H1 (cell line): ENCODE data around the gene ARID1B. TPM values are rescaled to one million over a fixed set of nuclear protein-coding genes. Genes with fewer than 3 reads are reported as not detected.

Source experiments
- CTCF ChIA-PET: fragments of 300-600 bp; sonication (Branson Sonifier 250); formaldehyde crosslinking; loops from one replicate; lab custom pipeline; 2021; ENCODE audit not compliant: partially characterized antibody; lab: Charles Lee
- POLR2A ChIA-PET: fragments of 300-600 bp; sonication (Branson Sonifier 250); formaldehyde crosslinking; loops from one replicate; lab custom pipeline; 2021; ENCODE audit warnings: inconsistent platforms; ENCODE audit not compliant: partially characterized antibody; lab: Charles Lee
- DNase-seq, 2 experiments: peaks; one replicate each; pipeline versions ENCODE4 v3.0.0 to v3.0.0-alpha.2; 2010 to 2022; ENCODE audit warnings: low spot score in 2 of 2, low read depth in 1 of 2, mixed read lengths in 1 of 2
- FAIRE-seq: peaks from 2 replicates; lab custom pipeline; 2011; peaks lifted over from hg19 to GRCh38; lab: Jason Lieb, UNC
- H2AFZ ChIP-seq: 2 replicates; pipeline ENCODE4 v1.8.1; 2012; ENCODE audit warnings: low read length, inconsistent platforms
- H2AK5ac ChIP-seq: 2 replicates; pipeline ENCODE4 v1.6.1; 2013; ENCODE audit warnings: low read depth, low read length
- H2BK120ac ChIP-seq: replicated peaks from 2 replicates; pipeline ENCODE3; 2013; ENCODE audit warnings: low read depth, low read length, inconsistent platforms
- H2BK12ac ChIP-seq: 2 replicates; pipeline ENCODE4 v1.6.1; 2013; ENCODE audit warnings: low read depth, low read length
- H2BK15ac ChIP-seq: 2 replicates; pipeline ENCODE4 v1.6.1; 2013; ENCODE audit warnings: low read length
- H2BK20ac ChIP-seq: 2 replicates; pipeline ENCODE4 v1.6.1; 2013; ENCODE audit warnings: low read length
- H2BK5ac ChIP-seq: 2 replicates; pipeline ENCODE4 v1.6.1; 2013; ENCODE audit warnings: low read depth, low read length
- H3K14ac ChIP-seq: 2 replicates; pipeline ENCODE4 v1.6.1; 2013; ENCODE audit warnings: inconsistent platforms; ENCODE audit not compliant: insufficient read length
- H3K18ac ChIP-seq: 2 replicates; pipeline ENCODE4 v1.6.1; 2013; ENCODE audit warnings: low read length; ENCODE audit errors: extremely low read depth
- H3K23ac ChIP-seq: 2 replicates; pipeline ENCODE4 v1.6.1; 2013; ENCODE audit warnings: inconsistent platforms; ENCODE audit not compliant: insufficient read length
- H3K23me2 ChIP-seq: 2 replicates; pipeline ENCODE4 v1.6.1; 2013; ENCODE audit warnings: low read depth, low read length
- H3K27ac ChIP-seq: 2 replicates; pipeline ENCODE4 v1.6.1; 2011; ENCODE audit warnings: low read depth, low read length, inconsistent platforms
- H3K27me3 ChIP-seq, 4 experiments: replicated peaks in 1 of 4; 1 replicate in 1 of 4; 2 replicates in 3 of 4; pipeline versions ENCODE4 v1.6.1 to v1.8.1; 2011 to 2013; ENCODE audit warnings: low read length in 3 of 4, mild to moderate bottlenecking in 3 of 4, inconsistent platforms in 2 of 4, mixed read lengths in 2 of 4, moderate library complexity in 1 of 4; ENCODE audit not compliant: control insufficient read depth in 3 of 4, insufficient read depth in 3 of 4; ENCODE audit errors: extremely low read depth in 1 of 4
- H3K36me3 ChIP-seq, 4 experiments: 2 replicates each; pipeline versions ENCODE4 v1.6.1 to v1.8.1; 2011 to 2013; ENCODE audit warnings: mild to moderate bottlenecking in 4 of 4, low read length in 3 of 4, moderate library complexity in 2 of 4, control low read depth in 1 of 4, inconsistent platforms in 1 of 4; ENCODE audit not compliant: insufficient read depth in 4 of 4, control insufficient read depth in 2 of 4
- H3K4ac ChIP-seq: replicated peaks from 2 replicates; pipeline ENCODE3; 2013; ENCODE audit warnings: low read length, low read depth, mixed read lengths, inconsistent platforms; ENCODE audit not compliant: insufficient read length
- H3K4me1 ChIP-seq, 4 experiments: replicated peaks in 1 of 4; 1 replicate in 1 of 4; 2 replicates in 3 of 4; pipeline versions ENCODE4 v1.6.1 to v1.8.1; 2011 to 2013; ENCODE audit warnings: low read length in 3 of 4, inconsistent platforms in 2 of 4, mixed read lengths in 1 of 4; ENCODE audit not compliant: insufficient read depth in 4 of 4, control insufficient read depth in 3 of 4
- H3K4me2 ChIP-seq, 2 experiments: 2 replicates each; pipeline versions ENCODE4 v1.6.1 to v1.8.1; 2011 to 2013; ENCODE audit warnings: low read depth in 2 of 2, low read length in 2 of 2, control low read depth in 1 of 2, inconsistent platforms in 1 of 2, mild to moderate bottlenecking in 1 of 2; ENCODE audit not compliant: insufficient read depth in 1 of 2
- H3K4me3 ChIP-seq, 4 experiments: fragments of 200-600, 300-600 bp in 1 of 4; sonication (generic), shearing (Covaris generic), sonication (Bioruptor Twin) in 1 of 4; 2 replicates each; pipeline versions ENCODE4 v1.5.1 to v1.8.1; 2011 to 2016; ENCODE audit warnings: low read length in 4 of 4, low read depth in 3 of 4, control low read depth in 2 of 4, inconsistent platforms in 2 of 4, mild to moderate bottlenecking in 2 of 4, mixed read lengths in 1 of 4, moderate library complexity in 1 of 4; ENCODE audit not compliant: insufficient read depth in 2 of 4; ENCODE audit errors: extremely low read depth in 1 of 4
- H3K56ac ChIP-seq: replicated peaks from 2 replicates; pipeline ENCODE3; 2013; ENCODE audit warnings: low read depth, mild to moderate bottlenecking, mixed read lengths, low read length, inconsistent platforms; ENCODE audit not compliant: insufficient read length
- H3K79me1 ChIP-seq: 2 replicates; pipeline ENCODE4 v1.6.1; 2013; ENCODE audit warnings: low read depth, low read length, control low read depth
- H3K79me2 ChIP-seq, 2 experiments: 2 replicates each; pipeline versions ENCODE4 v1.6.1 to v1.8.1; 2012 to 2013; ENCODE audit warnings: low read length in 2 of 2, mild to moderate bottlenecking in 2 of 2, inconsistent platforms in 1 of 2; ENCODE audit not compliant: insufficient read depth in 2 of 2, control insufficient read depth in 1 of 2
- H3K9ac ChIP-seq, 4 experiments: replicated peaks in 1 of 4; 1 replicate in 1 of 4; 2 replicates in 3 of 4; pipeline versions ENCODE4 v1.6.1 to v1.8.1; 2011 to 2013; ENCODE audit warnings: low read depth in 3 of 4, low read length in 3 of 4, control low read depth in 2 of 4, mild to moderate bottlenecking in 2 of 4, moderate library complexity in 2 of 4, inconsistent platforms in 1 of 4; ENCODE audit errors: extremely low read depth in 1 of 4
- H3K9me3 ChIP-seq, 2 experiments: 2 replicates each; pipeline versions ENCODE4 v1.6.1 to v1.8.1; 2012 to 2013; ENCODE audit warnings: mild to moderate bottlenecking in 2 of 2, moderate library complexity in 2 of 2, control low read depth in 1 of 2, inconsistent platforms in 1 of 2, low read depth in 1 of 2, low read length in 1 of 2, mixed read lengths in 1 of 2; ENCODE audit not compliant: insufficient read depth in 2 of 2
- H4K20me1 ChIP-seq, 2 experiments: replicated peaks in 1 of 2; 2 replicates each; pipeline versions ENCODE3 to v1.8.1; 2011 to 2013; ENCODE audit warnings: inconsistent platforms in 2 of 2, low read length in 2 of 2, mild to moderate bottlenecking in 1 of 2; ENCODE audit not compliant: insufficient read depth in 2 of 2, control insufficient read depth in 1 of 2
- H4K5ac ChIP-seq: 2 replicates; pipeline ENCODE4 v1.6.1; 2013; ENCODE audit warnings: low read length, low read depth, mixed read lengths, inconsistent platforms; ENCODE audit not compliant: insufficient read length
- H4K8ac ChIP-seq: 2 replicates; pipeline ENCODE4 v1.8.0; 2013; ENCODE audit warnings: mild to moderate bottlenecking, moderate library complexity, low read length, inconsistent platforms; ENCODE audit not compliant: insufficient read depth; ENCODE audit errors: extremely low read depth
- H4K91ac ChIP-seq: replicated peaks from 2 replicates; pipeline ENCODE3; 2013; ENCODE audit warnings: low read length, mixed read lengths, inconsistent platforms; ENCODE audit not compliant: insufficient read length
- ASH2L ChIP-seq: fragments of 200-600, 300-600 bp; sonication (generic); IDR thresholded peaks from one replicate; pipeline ENCODE4 v1.7.1; 2017; ENCODE audit warnings: low read length
- CHD1 ChIP-seq: IDR thresholded peaks from 2 replicates; pipeline ENCODE4 v1.6.1; 2012; ENCODE audit warnings: low read depth, low read length, improper control_type of control experiment
- KDM5A ChIP-seq: fragments of 200-600 bp; IDR thresholded peaks from 2 replicates; pipeline ENCODE4 v1.7.1; 2012; ENCODE audit warnings: mild to moderate bottlenecking, low read length, inconsistent platforms, mixed read lengths
- MAX ChIP-seq: IDR thresholded peaks from 2 replicates; pipeline ENCODE4 v1.6.1; 2012; ENCODE audit warnings: inconsistent platforms
- POLR2A ChIP-seq, 2 experiments: IDR thresholded peaks; 1 replicate in 1 of 2; 2 replicates in 1 of 2; pipeline ENCODE4 v1.6.1; 2011; ENCODE audit warnings: low read depth in 2 of 2, low read length in 2 of 2, mild to moderate bottlenecking in 2 of 2; ENCODE audit errors: control extremely low read depth in 1 of 2
- POLR2AphosphoS5 ChIP-seq: IDR thresholded peaks from 2 replicates; pipeline ENCODE4 v1.6.1; 2011; ENCODE audit warnings: low read depth, low read length
- RBBP5 ChIP-seq: IDR thresholded peaks from 2 replicates; pipeline ENCODE4 v1.7.1; 2012; ENCODE audit warnings: low read depth, mild to moderate bottlenecking, inconsistent platforms, low read length, moderate library complexity, borderline replicate concordance
- TAF1 ChIP-seq: IDR thresholded peaks from 2 replicates; pipeline ENCODE4 v1.6.1; 2011; ENCODE audit warnings: mild to moderate bottlenecking, low read depth, low read length
- WGBS, 2 experiments: shearing (Covaris generic) in 1 of 2; methylation state at CpG; one replicate each; pipeline versions ENCODE4 v1.1.6 to v1.1.7; 2013 to 2015; ENCODE audit warnings: low lambda C conversion rate in 2 of 2, mixed read lengths in 2 of 2, inconsistent platforms in 1 of 2, low coverage in 1 of 2, missing lambda C conversion rate in 1 of 2; ENCODE audit not compliant: insufficient replicate concordance in 2 of 2, insufficient coverage in 1 of 2, insufficient read length in 1 of 2; ENCODE audit errors: extremely low coverage in 1 of 2, missing lambda C conversion rate in 1 of 2; 5-methylcytosine and 5-hydroxymethylcytosine counted together
- polyA plus RNA-seq, 7 experiments: library from polyadenylated mRNA; depleted of rRNA in 3 of 7; stranded (reverse) in 5 of 7; unstranded in 2 of 7; fragments of >200 nt in 5 of 7; fragments of 200-250 nt in 2 of 7; gene quantifications; 1 replicate in 5 of 7; 2 replicates in 1 of 7; 4 replicates in 1 of 7; pipeline versions ENCODE4 v1.2.1 to v1.2.3, GENCODE V29; 2011 to 2013; ENCODE audit warnings: missing spikeins in 2 of 7, mixed read lengths in 2 of 7
- total RNA-seq: library from RNA; stranded (reverse); fragmentation: NEBNext Ultra II Directional; extraction: Animal tissue kit (Norgen Biotek cat#: 25700); gene quantifications from 2 replicates; pipeline ENCODE4 v1.2.1, GENCODE V29; 2021
- TF ChIP-seq, protein P1 (sequence below): IDR thresholded peaks from 2 replicates; pipeline ENCODE4 v1.6.1; 2011; ENCODE audit warnings: low read length, improper control_type of control experiment

ARID1B gene
- total and polyA plus RNA-seq, 2 of the 8 experiments (the other 6 are each of a cell fraction or from before 2014, with no cell fraction given), result 24.3 to 70.3 TPM

DNA sequence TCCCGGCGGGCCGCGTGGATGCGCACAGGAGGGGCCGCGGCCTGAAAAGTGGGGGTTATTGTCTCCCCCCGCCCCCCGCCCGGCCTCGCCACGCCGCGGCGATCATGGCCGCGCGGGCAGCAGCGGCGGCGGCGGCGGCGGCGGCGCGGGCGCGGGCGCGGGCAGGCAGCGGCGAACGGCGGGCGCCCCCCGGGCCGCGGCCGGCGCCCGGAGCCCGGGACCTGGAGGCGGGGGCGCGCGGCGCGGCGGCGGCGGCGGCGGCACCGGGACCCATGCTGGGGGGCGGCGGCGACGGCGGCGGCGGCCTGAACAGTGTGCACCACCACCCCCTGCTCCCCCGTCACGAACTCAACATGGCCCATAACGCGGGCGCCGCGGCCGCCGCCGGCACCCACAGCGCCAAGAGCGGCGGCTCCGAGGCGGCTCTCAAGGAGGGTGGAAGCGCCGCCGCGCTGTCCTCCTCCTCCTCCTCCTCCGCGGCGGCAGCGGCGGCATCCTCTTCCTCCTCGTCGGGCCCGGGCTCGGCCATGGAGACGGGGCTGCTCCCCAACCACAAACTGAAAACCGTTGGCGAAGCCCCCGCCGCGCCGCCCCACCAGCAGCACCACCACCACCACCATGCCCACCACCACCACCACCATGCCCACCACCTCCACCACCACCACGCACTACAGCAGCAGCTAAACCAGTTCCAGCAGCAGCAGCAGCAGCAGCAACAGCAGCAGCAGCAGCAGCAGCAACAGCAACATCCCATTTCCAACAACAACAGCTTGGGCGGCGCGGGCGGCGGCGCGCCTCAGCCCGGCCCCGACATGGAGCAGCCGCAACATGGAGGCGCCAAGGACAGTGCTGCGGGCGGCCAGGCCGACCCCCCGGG, 637 bp downstream of the ARID1B start:
- Histone ChIP-seq H3K9ac (peak overlapping the region; percentile 78 to 98 (median 90)), H2BK15ac (no peak overlapping the region), H2AK5ac (0 out of 2 replicates have a peak overlapping the region, but pooled peaks have one; percentile 68), H3K18ac (peak overlapping the region; percentile 93), H3K27me3 (no peaks in the 10 kb centered on the region), H3K23ac (no peak overlapping the region), H2BK12ac (peak overlapping the region; percentile 50; the same call in 1 of the 2 replicates), H2AFZ (no peak overlapping the region)
- 0% methylated on average over 8 of the region's 113 CpGs; no CpG with 5 or more reads in 1 of the 2 experiments for WGBS, 2 experiments
- DNase-seq, result peak in 1 of 2 experiments; percentile 67
- TF ChIP-seq KDM5A (no peak), TAF1 (peak; percentile 60; the same call in 1 of the 2 replicates), RBBP5 (peak; percentile 19; the same call in 1 of the 2 replicates), ASH2L (peak; percentile 9), POLR2A (IDR thresholded peaks at IDR 0.05; ENCODE audit: control extremely low read depth in 1 of 2, low read depth in 2 of 2, low read length in 2 of 2) (peak in 1 of 2 experiments; percentile 62), POLR2AphosphoS5 (peak; percentile 4; the same call in 1 of the 2 replicates), CHD1 (0 out of 2 replicates have a peak, but pooled peaks have one; percentile 14), MAX (peak; percentile 65; the same call in 1 of the 2 replicates)
- TF ChIP-seq, protein P1, sequence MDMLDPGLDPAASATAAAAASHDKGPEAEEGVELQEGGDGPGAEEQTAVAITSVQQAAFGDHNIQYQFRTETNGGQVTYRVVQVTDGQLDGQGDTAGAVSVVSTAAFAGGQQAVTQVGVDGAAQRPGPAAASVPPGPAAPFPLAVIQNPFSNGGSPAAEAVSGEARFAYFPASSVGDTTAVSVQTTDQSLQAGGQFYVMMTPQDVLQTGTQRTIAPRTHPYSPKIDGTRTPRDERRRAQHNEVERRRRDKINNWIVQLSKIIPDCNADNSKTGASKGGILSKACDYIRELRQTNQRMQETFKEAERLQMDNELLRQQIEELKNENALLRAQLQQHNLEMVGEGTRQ, result no peak
- TF ChIP-seq, all 59 proteins: peak for 7
- Histone ChIP-seq H4K8ac (peak overlapping the region; percentile 99), H2BK5ac (peak overlapping the region; percentile 98), H3K79me1 (no peaks in the 10 kb centered on the region; the same call in 1 of the 2 replicates), H4K5ac (peak overlapping the region; percentile 97), H4K91ac (peak overlapping the region; percentile 96), H3K27ac (peak overlapping the region; percentile 92), H3K4me1 (peaks cover 0 to 20% (median 11%) of the 10 kb centered on the region in 4 experiments; a peak in 5 of 7 replicates), H3K23me2 (peaks cover 6% of the 10 kb centered on the region; the same call in 1 of the 2 replicates), H3K14ac (no peak overlapping the region), H4K20me1 (peaks cover 0 to 2% of the 10 kb centered on the region in 2 experiments), H3K9me3 (no peaks in the 10 kb centered on the region), H2BK120ac (no peak overlapping the region), H3K4me3 (peak overlapping the region; percentile 64 to 95 (median 90)), H2BK20ac (no peak overlapping the region), H3K4ac (peak overlapping the region; percentile 72), H3K56ac (peak overlapping the region; percentile 95), H3K79me2 (peaks cover 0 to 50% of the 10 kb centered on the region in 2 experiments; a peak in 3 of 4 replicates), H3K4me2 (peak overlapping the region; percentile 65 to 88), H3K36me3 (no peaks in the 10 kb centered on the region)
- no peak for FAIRE-seq
- CTCF ChIA-PET, result no interaction called here
- POLR2A ChIA-PET, result interaction anchor here (0.6 to 4.7 kb wide), 7 partner anchors 11 to 243 kb away, joined by 3 to 32 read pairs (median 6); no protein-coding TSS in a partner anchor
